Adipocyte (in vitro differentiated cells): ENCODE results near the gene TMEM134.

Source experiments
- DNase-seq: peaks from one replicate; pipeline ENCODE4 v3.0.0-alpha.2; 2015; ENCODE audit warnings: low read depth
- H3K27me3 ChIP-seq: replicated peaks from 2 replicates; pipeline ENCODE4 v1.7.0; 2013; ENCODE audit warnings: mild to moderate bottlenecking, low read length, moderate library complexity; ENCODE audit not compliant: control insufficient read depth, insufficient read depth
- H3K36me3 ChIP-seq: 2 replicates; pipeline ENCODE4 v1.7.0; 2013; ENCODE audit warnings: low read length, mild to moderate bottlenecking, moderate library complexity; ENCODE audit not compliant: control insufficient read depth, insufficient read depth, severe bottlenecking
- H3K4me1 ChIP-seq: 2 replicates; pipeline ENCODE4 v1.7.0; 2013; ENCODE audit warnings: mild to moderate bottlenecking, low read length, moderate library complexity; ENCODE audit not compliant: control insufficient read depth, insufficient read depth
- H3K4me3 ChIP-seq: 2 replicates; pipeline ENCODE4 v1.7.0; 2013; ENCODE audit warnings: mild to moderate bottlenecking, low read length, moderate library complexity
- H3K9ac ChIP-seq: 2 replicates; pipeline ENCODE4 v1.7.0; 2013; ENCODE audit warnings: mild to moderate bottlenecking, low read length, moderate library complexity
- H3K9me3 ChIP-seq: 2 replicates; pipeline ENCODE4 v1.7.0; 2013; ENCODE audit warnings: mild to moderate bottlenecking, low read length, moderate library complexity; ENCODE audit not compliant: control insufficient read depth

Gene TMEM134

DNA sequence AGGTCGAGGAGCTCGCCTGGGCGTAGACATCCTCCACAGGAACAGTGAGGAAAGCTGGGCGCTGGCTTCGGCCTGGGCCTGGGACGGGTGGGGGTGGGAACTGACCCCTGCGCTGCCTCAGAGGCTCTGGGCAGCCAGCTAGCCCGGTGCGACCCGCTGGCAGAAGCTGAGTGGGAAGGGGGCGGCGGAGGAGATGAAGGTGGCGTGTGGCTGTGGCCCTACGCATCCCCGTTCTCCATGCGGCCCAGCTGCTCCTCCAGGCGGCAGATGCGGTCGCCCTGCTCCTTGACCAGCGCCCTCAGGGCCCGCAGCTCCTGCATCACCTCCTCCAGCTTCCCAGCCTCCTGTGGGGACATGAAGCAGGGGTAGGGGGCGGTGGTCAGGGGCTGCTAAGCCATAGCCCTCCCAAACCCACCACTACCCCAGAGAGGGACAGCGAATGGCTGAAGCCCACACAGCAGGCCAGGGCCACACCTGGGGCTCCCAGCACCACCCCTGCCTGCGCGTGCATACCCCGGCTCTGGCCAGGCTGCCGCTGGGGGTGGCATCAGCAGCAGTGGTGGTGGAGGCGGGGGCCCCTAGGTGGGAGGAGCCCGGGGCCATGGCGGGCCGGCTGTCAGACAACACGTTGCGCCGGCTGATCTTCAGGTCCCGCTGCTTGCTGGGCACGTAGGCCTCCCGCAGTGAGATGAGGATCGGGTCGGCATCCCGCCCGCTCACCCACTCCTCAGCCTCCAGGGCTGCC is 30.7 kb downstream of the TMEM134 start:
- Histone ChIP-seq H3K9ac (no peak overlapping the region), H3K9me3 (no peaks in the 10 kb centered on the region), H3K4me1 (peaks cover 19% of the 10 kb centered on the region), H3K4me3 (no peak overlapping the region), H3K27me3 (no peaks in the 10 kb centered on the region), H3K36me3 (peaks cover 48% of the 10 kb centered on the region)
- no peak for DNase-seq

DNA sequence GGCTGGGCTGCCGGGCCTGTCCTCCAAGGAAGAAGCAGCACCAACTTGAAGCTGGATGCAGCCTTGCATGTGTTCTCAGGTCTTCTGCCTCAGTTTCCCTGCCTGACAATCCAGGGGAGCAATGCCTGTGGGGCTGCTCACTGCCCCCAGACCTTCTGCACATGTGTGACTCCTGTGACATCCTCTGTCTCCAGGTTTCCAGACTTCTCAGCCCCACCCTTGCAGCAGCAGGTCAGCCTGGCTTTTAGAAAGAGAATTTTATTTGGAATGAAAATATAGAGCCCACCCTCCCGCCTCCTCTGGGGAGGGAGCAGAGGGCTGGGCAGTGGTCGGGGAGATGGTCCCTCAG is 31.3 kb downstream of the TMEM134 start:
- DNase-seq, result no peak
- Histone ChIP-seq H3K36me3 (peaks cover 53% of the 10 kb centered on the region), H3K9me3 (no peaks in the 10 kb centered on the region), H3K4me3 (no peak overlapping the region), H3K9ac (no peak overlapping the region), H3K4me1 (peaks cover 19% of the 10 kb centered on the region), H3K27me3 (no peaks in the 10 kb centered on the region)

DNA sequence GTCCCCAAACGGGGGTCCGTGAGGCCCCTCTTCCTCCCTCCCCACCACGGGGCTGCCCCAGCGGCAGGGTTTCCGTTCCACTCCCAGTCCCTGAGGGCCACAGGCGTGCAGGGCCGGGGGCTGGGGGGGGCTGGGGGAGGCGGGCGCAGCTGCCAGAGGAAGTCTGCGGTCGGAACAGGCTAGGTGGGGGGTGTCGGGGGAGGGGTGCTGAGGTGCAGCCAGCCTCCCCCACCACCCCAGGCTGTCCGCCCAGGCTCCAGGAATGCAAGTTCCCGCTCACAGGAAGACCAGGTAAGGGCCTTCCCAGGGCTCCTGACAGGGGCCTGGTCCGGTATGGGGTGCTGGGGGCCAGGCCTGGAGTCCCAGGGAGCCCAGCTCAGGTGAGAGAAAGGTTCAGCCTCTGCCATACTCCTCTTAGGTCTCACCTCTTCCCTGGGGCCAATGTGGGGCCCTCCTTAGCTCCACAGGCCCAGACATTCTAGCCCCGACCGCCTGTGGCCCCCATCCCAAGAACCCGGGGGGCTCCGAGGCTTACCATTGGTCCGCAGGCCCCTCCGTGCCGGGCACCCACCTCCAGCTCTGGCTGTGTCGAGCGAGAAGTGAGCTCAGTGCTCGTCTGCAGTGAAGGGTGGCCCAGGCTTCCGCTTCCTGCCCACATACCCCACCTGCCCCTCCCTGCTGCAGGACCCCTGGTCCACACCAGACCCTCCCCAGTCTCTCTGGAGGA is 31.8 kb downstream of the TMEM134 start, which contains the start of gene PTPRCAP:
TSS of gene PTPRCAP (minus strand) at position 601 of the 727 bp plus-strand sequence. CDS start at position 538, 63 bp downstream.
- Histone ChIP-seq H3K9ac (no peak within 1 kb of the TSS), H3K36me3 (peaks cover 58% of the 10 kb centered on the region), H3K9me3 (no peaks in the 10 kb centered on the region), H3K4me1 (peaks cover 14% of the 10 kb centered on the region), H3K4me3 (no peak within 1 kb of the TSS), H3K27me3 (no peaks in the 10 kb centered on the region)
- DNase-seq, result no peak

DNA sequence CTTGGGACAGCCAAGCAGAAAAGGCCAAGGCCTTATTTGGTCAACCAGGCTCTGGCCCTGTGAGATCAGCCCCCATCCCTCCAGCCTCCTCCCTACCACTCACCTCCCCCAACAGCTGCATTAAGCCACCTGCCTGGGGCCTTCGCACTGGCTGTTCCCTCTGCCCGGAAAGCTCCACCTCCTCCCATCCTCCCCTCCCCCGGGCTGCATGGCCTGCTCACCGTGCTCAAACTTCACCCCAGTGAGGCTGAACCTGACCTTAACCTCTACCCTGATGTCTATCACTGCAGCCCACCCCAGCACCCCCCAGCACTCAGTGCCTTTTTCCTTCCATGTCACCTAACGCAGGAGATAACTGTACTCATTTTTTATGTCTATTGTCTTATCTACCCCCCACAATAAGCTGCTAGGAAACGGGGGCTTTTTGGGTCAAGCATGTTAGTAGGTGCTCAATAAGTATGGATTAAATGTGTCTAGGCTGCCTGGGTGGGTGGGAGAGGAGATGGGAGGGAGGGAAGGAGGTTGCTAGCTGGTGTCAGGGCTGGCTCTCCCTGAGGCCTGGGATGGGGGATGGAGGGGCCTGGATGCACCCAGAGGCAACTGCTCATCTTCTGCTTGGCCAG is 32.5 kb downstream of the TMEM134 start:
- Histone ChIP-seq H3K27me3 (no peaks in the 10 kb centered on the region), H3K36me3 (peaks cover 65% of the 10 kb centered on the region), H3K4me1 (peaks cover 9% of the 10 kb centered on the region), H3K9ac (no peak overlapping the region), H3K4me3 (no peak overlapping the region), H3K9me3 (no peaks in the 10 kb centered on the region)
- DNase-seq, result no peak

DNA sequence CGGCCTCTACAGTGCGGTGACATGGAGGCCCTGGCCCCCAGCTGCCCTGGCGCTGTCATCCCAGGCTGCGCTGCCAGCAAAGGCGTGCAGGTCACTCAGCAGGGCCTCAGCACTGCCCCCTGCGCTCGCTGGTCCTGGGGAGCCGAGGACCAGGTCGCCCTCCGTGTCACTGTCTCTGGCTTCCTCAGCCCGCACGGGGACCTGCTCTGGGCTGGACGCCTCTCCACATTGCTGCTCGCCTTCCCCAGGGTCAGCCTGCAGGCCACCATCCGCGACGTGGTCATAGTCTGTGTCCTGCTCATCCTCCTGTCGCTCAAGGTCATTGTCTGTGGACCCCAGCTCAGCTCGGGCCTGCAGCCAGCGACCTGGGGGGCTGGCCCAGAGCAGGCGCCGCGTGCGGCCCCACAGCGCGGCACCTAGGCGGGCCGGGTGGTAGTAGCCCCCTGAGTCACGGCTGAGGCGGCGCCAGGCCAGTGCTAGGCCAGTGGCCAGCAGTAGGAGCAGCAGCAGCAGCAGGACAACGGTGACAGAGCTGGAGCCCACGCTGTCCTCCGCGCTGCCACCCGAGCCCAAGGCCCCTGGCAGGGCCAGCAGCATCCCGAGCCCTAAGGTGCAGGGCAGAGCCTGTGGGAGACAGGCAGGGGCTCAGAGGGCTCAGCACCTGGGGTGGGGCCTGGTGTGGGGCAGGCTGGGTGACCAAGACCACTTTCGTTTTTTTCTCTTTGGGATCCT is 33.2 kb downstream of the TMEM134 start:
- H3K36me3 ChIP-seq, result peaks cover 66% of the 10 kb centered on the region
- peaks cover 9% of the 10 kb centered on the region for H3K4me1 ChIP-seq
- H3K9ac ChIP-seq, result no peak overlapping the region
- no peak overlapping the region for H3K4me3 ChIP-seq
- no peaks in the 10 kb centered on the region for H3K27me3 ChIP-seq
- no peaks in the 10 kb centered on the region for H3K9me3 ChIP-seq
- no peak for DNase-seq

DNA sequence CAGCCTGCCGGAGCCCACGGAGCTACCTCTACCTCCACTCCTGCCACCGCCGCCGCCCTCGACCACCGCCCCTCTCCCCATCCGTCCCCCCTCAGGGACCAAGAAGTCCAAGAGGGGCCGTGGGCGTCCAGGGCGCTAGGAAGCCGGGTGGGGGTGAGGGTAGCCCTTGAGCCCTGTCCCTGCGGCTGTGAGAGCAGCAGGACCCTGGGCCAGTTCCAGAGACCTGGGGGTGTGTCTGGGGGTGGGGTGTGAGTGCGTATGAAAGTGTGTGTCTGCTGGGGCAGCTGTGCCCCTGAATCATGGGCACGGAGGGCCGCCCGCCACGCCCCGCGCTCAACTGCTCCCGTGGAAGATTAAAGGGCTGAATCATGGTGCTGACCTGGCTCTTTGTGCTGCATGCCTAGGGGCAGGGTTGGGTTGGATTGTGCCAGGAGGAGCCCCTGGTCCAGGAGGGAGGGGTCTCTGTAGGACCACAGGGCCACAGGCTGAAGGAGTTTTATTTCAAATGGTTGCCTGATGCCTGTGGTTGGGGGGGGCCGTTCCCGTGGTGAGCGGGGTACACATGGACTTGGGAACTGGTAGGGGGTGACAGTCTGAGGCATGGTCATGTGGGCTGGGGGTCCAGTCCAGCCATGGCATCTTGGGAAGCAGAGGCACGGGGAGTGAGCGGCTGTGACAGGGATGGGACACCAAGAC is 33.9 kb downstream of the TMEM134 start:
- no peak overlapping the region for H3K4me3 ChIP-seq
- no peaks in the 10 kb centered on the region for H3K27me3 ChIP-seq
- H3K4me1 ChIP-seq, result peaks cover 9% of the 10 kb centered on the region
- H3K36me3 ChIP-seq, result peaks cover 61% of the 10 kb centered on the region
- DNase-seq, result no peak
- H3K9me3 ChIP-seq, result no peaks in the 10 kb centered on the region
- H3K9ac ChIP-seq, result no peak overlapping the region

DNA sequence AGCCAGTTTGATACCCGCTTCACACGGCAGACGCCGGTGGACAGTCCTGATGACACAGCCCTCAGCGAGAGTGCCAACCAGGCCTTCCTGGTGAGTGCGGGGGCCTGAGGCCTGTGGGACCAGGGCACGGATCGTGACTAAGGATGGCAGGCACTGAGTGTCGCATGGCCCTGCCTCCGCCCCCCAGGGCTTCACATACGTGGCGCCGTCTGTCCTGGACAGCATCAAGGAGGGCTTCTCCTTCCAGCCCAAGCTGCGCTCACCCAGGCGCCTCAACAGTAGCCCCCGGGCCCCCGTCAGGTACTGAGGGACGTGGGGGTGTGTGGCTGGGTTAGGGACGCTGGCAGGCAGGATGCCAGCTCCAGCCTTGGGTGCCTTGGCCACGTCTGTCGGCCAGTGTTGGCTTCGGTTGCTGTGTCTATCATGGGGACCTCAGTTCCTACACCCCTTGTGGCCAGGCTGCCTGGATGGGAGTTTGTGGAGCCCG is 34.6 kb downstream of the TMEM134 start:
- no peaks in the 10 kb centered on the region for H3K27me3 ChIP-seq
- H3K9ac ChIP-seq, result no peak overlapping the region
- DNase-seq, result no peak
- H3K36me3 ChIP-seq, result peaks cover 60% of the 10 kb centered on the region
- H3K4me3 ChIP-seq, result no peak overlapping the region
- no peaks in the 10 kb centered on the region for H3K9me3 ChIP-seq
- H3K4me1 ChIP-seq, result peaks cover 7% of the 10 kb centered on the region

DNA sequence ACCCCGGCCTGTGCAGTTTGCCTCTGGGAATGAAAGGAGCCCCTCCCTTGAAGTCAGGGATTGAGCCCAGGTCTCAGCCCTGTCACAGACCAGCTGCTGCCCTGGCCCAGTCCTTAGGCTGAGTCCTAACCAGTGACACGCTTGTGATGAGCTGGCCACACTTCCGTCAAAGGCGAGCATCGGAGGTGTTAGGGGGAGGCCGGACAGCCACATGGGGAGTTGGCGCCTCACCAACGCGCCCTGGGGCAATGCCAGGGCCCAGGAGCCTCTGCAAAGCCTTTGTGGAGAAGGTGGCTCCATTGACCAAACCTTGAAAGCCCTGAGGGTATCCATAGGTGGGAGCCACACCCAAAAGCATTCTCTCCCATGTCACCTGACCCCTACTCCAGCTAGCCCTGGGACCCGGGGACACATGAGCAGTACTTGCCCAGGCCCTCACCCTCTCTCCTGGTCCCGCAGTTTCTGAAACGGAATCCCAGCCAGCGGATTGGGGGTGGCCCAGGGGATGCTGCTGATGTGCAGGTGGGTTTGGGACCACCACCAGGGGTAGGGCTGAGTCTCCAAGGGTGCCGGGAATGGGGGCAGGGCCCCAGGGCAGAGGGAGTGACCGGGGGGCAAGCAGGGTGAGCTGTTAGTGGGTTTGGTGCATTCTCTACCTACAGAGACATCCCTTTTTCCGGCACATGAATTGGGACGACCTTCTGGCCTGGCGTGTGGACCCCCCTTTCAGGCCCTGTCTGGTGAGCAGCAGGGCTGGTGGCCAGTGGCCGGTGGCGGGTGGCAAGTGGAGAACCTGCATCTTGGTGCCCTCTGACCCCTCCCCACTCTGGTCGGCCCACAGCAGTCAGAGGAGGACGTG is 35.3 kb downstream of the TMEM134 start:
- Histone ChIP-seq H3K4me3 (no peak overlapping the region), H3K36me3 (peaks cover 55% of the 10 kb centered on the region), H3K9ac (no peak overlapping the region), H3K9me3 (no peaks in the 10 kb centered on the region), H3K27me3 (no peaks in the 10 kb centered on the region), H3K4me1 (peaks cover 6% of the 10 kb centered on the region)
- no peak for DNase-seq

DNA sequence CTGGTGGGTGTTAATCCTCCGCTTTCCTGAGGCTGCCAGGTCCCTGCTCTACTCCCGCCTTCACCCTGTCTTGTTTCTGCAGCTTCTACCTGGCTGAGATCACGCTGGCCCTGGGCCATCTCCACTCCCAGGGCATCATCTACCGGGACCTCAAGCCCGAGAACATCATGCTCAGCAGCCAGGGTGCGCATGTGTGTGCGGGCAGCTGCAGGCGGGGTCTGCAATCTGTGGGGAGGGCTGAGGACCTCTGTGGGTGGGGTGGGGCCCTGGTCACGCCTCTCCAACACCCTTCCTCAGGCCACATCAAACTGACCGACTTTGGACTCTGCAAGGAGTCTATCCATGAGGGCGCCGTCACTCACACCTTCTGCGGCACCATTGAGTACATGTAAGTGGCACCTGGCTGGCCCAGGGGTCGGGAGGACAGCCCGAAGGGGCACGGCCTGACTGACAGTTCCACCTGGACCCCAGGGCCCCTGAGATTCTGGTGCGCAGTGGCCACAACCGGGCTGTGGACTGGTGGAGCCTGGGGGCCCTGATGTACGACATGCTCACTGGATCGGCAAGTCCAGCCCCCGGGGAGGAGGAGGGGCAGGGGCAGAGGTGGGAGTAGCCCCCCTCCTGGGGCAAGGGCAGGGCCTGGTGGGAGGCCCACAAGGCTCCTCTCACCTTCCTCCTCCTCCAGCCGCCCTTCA is 36.2 kb downstream of the TMEM134 start:
- H3K4me1 ChIP-seq, result peaks cover 6% of the 10 kb centered on the region
- DNase-seq, result no peak
- H3K27me3 ChIP-seq, result no peaks in the 10 kb centered on the region
- H3K9me3 ChIP-seq, result no peaks in the 10 kb centered on the region
- no peak overlapping the region for H3K4me3 ChIP-seq
- H3K9ac ChIP-seq, result no peak overlapping the region
- peaks cover 49% of the 10 kb centered on the region for H3K36me3 ChIP-seq
